HG03175 (cell line): ENCODE measurements around the gene TMEM175.

Experiments used
- ATAC-seq: cut with Tn5 transposase; IDR thresholded peaks from one replicate; pipeline ENCODE4 v1.9.1; 2021; ENCODE audit warnings: mild to moderate bottlenecking, moderate library complexity; ENCODE audit not compliant: unreplicated experiment

The TMEM175 gene

DNA sequence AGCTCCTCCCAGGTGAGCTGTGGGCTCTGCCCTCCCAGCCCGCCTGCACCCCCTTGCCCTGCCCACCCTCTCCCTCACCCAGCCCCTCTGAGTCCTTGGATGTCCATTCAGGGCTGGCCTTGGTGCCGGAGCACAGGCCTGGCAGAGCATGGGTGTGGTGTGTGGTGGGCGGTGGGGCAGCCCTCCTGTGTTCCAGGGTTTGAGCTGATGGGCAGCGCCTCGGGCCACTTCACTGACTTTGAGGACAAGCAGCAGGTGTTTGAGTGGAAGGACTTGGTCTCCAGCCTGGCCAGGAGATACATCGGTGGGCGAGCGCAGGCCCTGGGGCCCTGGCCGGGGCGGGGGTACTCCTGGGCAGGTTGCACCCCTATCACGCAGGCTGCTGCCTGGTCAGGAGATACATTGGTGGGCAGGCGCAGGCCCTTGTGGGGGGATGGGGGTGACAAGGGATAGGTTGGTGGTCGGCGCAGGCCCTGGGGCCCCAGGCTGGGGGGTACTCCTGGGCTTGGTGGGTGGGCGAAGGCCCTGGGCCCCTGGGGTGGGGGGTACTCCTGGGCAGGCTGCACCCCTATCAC lies 68.5 kb downstream of the TMEM175 start:
- no peak for ATAC-seq

DNA sequence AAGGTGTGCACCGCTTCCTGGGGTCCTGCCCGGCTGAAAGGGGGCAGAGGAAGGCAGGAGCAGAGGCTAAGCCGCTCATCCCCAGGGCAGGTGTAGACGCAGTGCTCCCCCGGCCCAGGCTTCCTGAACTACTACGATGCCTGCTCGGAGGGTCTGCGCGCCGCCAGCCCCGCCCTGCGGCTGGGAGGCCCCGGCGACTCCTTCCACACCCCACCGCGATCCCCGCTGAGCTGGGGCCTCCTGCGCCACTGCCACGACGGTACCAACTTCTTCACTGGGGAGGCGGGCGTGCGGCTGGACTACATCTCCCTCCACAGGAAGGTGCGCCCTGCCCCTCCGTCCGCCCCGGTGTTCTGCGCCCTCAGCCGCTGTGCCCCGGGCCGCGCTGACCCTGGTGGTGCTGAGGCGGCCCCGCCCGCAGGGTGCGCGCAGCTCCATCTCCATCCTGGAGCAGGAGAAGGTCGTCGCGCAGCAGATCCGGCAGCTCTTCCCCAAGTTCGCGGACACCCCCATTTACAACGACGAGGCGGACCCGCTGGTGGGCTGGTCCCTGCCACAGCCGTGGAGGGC lies 69.4 kb downstream of the TMEM175 start:
- no peak for ATAC-seq

DNA sequence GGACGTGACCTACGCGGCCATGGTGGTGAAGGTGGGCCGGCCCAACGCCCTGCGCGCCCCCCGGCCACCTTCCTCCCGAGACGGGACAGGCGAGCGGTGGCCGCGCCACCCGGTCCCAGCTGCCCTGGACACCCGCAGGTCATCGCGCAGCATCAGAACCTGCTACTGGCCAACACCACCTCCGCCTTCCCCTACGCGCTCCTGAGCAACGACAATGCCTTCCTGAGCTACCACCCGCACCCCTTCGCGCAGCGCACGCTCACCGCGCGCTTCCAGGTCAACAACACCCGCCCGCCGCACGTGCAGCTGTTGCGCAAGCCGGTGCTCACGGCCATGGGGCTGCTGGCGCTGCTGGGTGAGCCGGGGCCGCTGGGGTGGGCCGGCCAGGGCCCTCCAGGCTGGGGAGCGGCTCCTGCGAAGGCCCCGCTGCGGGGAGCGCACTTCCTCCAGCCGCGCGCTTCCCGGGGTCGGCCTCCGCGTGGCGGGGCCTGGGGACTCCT lies 69.9 kb downstream of the TMEM175 start:
- ATAC-seq, result no peak

DNA sequence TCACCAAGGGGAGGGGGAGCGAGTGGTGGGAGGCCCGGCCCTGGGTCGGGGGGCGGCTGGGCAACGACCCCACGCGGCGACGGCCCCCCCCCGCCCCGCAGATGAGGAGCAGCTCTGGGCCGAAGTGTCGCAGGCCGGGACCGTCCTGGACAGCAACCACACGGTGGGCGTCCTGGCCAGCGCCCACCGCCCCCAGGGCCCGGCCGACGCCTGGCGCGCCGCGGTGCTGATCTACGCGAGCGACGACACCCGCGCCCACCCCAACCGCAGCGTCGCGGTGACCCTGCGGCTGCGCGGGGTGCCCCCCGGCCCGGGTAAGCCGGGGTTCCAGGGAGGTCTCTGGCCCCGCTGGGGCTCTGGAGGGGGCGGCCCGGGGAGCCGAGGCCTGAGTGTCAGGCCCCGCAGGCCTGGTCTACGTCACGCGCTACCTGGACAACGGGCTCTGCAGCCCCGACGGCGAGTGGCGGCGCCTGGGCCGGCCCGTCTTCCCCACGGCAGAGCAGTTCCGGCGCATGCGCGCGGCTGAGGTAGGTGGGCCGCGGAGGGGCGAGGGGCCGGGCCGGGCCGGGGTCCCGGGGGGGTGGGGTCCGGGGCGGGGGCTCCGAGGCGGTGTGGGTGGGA lies 70.5 kb downstream of the TMEM175 start:
- no peak for ATAC-seq

DNA sequence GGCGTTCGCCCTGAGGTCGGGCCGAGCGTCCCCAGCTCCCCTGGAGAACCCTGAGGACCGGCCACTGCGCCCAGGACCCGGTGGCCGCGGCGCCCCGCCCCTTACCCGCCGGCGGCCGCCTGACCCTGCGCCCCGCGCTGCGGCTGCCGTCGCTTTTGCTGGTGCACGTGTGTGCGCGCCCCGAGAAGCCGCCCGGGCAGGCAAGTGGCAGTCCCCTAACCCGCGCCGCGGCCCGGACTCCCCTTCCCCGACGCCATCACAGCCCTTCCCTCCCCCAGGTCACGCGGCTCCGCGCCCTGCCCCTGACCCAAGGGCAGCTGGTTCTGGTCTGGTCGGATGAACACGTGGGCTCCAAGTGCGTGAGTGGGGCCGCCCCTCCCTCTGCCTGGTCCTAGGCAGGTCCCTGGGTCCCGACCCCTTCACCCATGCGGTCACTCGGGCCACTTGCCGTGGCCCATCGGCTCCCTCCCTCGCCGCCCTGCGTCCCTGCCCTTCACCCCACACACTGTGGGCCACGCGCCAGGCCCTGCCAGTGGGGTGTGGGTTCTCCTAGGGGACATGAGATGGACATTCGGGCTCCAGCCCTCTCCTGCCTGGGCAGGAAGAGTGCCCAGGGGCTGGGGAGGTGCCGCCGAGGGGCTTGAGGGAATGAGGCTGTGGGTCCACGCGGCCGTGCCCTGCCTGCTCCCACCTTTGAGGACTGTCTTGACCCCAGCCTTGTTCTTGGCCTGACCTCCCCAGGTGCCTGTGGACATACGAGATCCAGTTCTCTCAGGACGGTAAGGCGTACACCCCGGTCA lies 71.2 kb downstream of the TMEM175 start:
- ATAC-seq, result no peak

DNA sequence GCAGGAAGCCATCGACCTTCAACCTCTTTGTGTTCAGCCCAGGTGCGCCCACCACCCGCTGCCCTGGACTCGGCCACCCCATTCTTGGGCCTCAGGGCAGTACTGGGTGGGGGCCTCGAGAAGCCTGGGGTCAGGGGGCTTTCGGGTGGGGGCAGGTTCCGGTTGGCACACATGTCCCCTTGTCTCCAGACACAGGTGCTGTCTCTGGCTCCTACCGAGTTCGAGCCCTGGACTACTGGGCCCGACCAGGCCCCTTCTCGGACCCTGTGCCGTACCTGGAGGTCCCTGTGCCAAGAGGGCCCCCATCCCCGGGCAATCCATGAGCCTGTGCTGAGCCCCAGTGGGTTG lies 71.8 kb downstream of the TMEM175 start:
- ATAC-seq, result no peak

DNA sequence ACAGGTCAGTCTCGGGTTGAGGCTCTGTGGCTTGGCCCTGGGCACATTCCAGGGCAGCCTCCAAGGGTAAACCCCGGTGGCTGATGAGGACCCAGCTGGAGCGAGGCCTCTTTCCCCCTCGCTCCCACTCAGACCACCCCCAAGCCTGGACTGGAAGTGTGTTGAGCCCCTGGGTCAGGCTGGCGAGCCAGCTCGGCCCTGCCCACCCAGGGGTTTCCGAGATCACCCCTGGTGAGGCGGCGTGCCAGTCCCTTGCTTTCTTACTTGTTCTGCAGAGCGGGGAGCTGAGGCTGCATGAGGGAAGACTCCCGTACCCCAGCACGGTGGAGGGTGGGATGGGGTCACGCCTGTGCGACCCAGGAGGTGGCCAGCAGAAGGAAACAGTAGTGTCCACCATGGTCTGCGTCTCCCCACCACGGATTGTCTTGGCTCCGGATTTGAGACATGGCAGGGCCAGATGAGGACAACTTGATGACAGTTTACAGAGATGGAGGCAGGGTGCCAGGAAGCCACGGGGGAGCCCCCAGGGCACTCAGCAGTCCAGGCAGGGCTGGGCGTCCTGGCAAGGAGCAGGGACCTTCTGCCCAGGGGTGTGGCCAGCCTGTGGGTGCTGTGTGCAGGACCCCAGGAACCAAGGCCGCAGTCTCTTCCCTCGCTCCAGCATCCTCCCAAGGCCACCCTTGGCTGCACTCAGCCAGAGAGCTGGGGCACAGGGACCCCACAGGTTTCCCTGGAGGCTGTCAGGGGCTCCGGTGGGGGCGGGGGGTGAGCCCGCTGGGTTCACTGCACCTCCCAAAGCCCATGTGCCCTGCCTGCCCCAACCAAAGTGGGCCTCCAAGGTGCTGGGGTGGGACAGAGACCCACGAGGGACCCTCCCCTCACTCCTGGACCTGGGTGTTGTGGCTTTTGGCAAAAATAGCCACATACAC lies 72.6 kb downstream of the TMEM175 start:
- ATAC-seq, result no peak

DNA sequence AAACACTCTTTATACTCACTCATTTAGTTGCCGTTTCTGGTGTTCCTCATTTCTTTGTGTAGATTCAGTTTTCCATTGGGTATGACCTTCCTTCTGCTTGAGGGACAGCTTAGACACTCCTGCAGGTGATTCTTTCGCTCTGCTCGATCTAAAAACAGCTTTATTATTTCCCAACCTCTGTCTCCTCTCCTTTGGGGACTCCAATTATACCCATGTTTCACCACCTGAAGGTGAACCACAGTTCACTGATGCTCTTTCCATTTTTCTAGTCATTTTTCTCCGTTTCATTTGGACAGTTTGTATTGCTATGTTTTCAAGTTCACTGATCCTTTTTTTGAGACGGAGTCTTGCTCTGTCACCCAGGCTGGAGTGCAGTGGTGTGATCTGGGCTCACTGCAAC lies 74.6 kb downstream of the TMEM175 start:
- ATAC-seq, result no peak
